Mesenchymal stem cell (in vitro differentiated cells and primary cell): ENCODE results near the gene PYGO1.

Experiments used
- DNase-seq: peaks from one replicate; pipeline ENCODE4 v3.0.0-alpha.2; 2013
- H2AFZ ChIP-seq: one replicate; pipeline ENCODE4 v1.6.1; 2013; ENCODE audit warnings: low read depth, mild to moderate bottlenecking, control low read depth, inconsistent platforms, low read length, moderate library complexity
- H2AK5ac ChIP-seq: 2 replicates; pipeline ENCODE4 v1.6.1; 2013; ENCODE audit warnings: low read length, moderate library complexity, mild to moderate bottlenecking, inconsistent platforms; ENCODE audit not compliant: severe bottlenecking
- H2BK120ac ChIP-seq: one replicate; pipeline ENCODE4 v1.6.1; 2013; ENCODE audit warnings: low read depth, mild to moderate bottlenecking, inconsistent platforms, low read length, moderate library complexity
- H2BK12ac ChIP-seq, 2 experiments: one replicate each; pipeline ENCODE4 v1.6.1; 2013; ENCODE audit warnings: inconsistent platforms in 2 of 2, low read length in 2 of 2, mild to moderate bottlenecking in 2 of 2, moderate library complexity in 2 of 2, control low read depth in 1 of 2
- H2BK15ac ChIP-seq: one replicate; pipeline ENCODE4 v1.6.1; 2013; ENCODE audit warnings: mild to moderate bottlenecking, low read depth, inconsistent platforms; ENCODE audit not compliant: poor library complexity, severe bottlenecking
- H2BK5ac ChIP-seq: 2 replicates; pipeline ENCODE4 v1.6.1; 2013; ENCODE audit warnings: low read depth, mild to moderate bottlenecking, low read length, control low read depth, inconsistent platforms; ENCODE audit not compliant: poor library complexity, severe bottlenecking
- H3K14ac ChIP-seq, 2 experiments: one replicate each; pipeline ENCODE4 v1.6.1; 2013; ENCODE audit warnings: inconsistent platforms in 2 of 2, low read length in 2 of 2, control low read depth in 1 of 2, mild to moderate bottlenecking in 1 of 2, moderate library complexity in 1 of 2
- H3K18ac ChIP-seq, 2 experiments: one replicate each; pipeline ENCODE4 v1.6.1; 2013; ENCODE audit warnings: inconsistent platforms in 2 of 2, low read length in 2 of 2, control low read depth in 1 of 2, low read depth in 1 of 2, mild to moderate bottlenecking in 1 of 2
- H3K23ac ChIP-seq, 2 experiments: one replicate each; pipeline ENCODE4 v1.6.1; 2013; ENCODE audit warnings: inconsistent platforms in 2 of 2, low read length in 2 of 2, mild to moderate bottlenecking in 2 of 2, moderate library complexity in 2 of 2, control low read depth in 1 of 2
- H3K27ac ChIP-seq: 2 replicates; pipeline ENCODE4 v1.5.1; 2013; ENCODE audit warnings: mild to moderate bottlenecking, moderate library complexity, low read length, control low read depth, inconsistent platforms; ENCODE audit not compliant: poor library complexity, severe bottlenecking
- H3K27me3 ChIP-seq, 2 experiments: 2 replicates each; pipeline versions ENCODE4 v1.6.1 to v1.7.0; 2013; ENCODE audit warnings: low read length in 2 of 2, mild to moderate bottlenecking in 2 of 2, moderate library complexity in 2 of 2, control low read depth in 1 of 2, inconsistent platforms in 1 of 2; ENCODE audit not compliant: control insufficient read depth in 1 of 2, insufficient read depth in 1 of 2
- H3K36me3 ChIP-seq, 2 experiments: 2 replicates each; pipeline versions ENCODE4 v1.6.1 to v1.7.0; 2013; ENCODE audit warnings: low read length in 2 of 2, control low read depth in 1 of 2, inconsistent platforms in 1 of 2, low read depth in 1 of 2, mild to moderate bottlenecking in 1 of 2; ENCODE audit not compliant: insufficient read depth in 2 of 2, control insufficient read depth in 1 of 2
- H3K4ac ChIP-seq, 2 experiments: one replicate each; pipeline ENCODE4 v1.6.1; 2013; ENCODE audit warnings: inconsistent platforms in 2 of 2, low read length in 2 of 2, mild to moderate bottlenecking in 2 of 2, moderate library complexity in 2 of 2, control low read depth in 1 of 2, low read depth in 1 of 2
- H3K4me1 ChIP-seq: 2 replicates; pipeline ENCODE4 v1.6.1; 2013; ENCODE audit warnings: low read depth, low read length, control low read depth; ENCODE audit not compliant: control insufficient read depth, insufficient read depth
- H3K4me2 ChIP-seq: 2 replicates; pipeline ENCODE4 v1.6.1; 2013; ENCODE audit warnings: low read length, mild to moderate bottlenecking, inconsistent platforms; ENCODE audit not compliant: poor library complexity, severe bottlenecking
- H3K4me3 ChIP-seq, 2 experiments: 2 replicates each; pipeline versions ENCODE4 v1.5.1 to v1.7.0; 2013; ENCODE audit warnings: low read length in 2 of 2, mild to moderate bottlenecking in 2 of 2, control low read depth in 1 of 2, low read depth in 1 of 2; ENCODE audit not compliant: insufficient read depth in 1 of 2
- H3K79me1 ChIP-seq: replicated peaks from 2 replicates; pipeline ENCODE4 v1.6.1; 2013; ENCODE audit warnings: mild to moderate bottlenecking, control low read depth, low read length, inconsistent platforms; ENCODE audit not compliant: poor library complexity, severe bottlenecking
- H3K9ac ChIP-seq: 2 replicates; pipeline ENCODE4 v1.7.0; 2013; ENCODE audit warnings: mild to moderate bottlenecking, low read length, moderate library complexity
- H3K9me3 ChIP-seq: 2 replicates; pipeline ENCODE4 v1.7.0; 2013; ENCODE audit warnings: mild to moderate bottlenecking, low read length; ENCODE audit not compliant: control insufficient read depth
- H4K8ac ChIP-seq: one replicate; pipeline ENCODE4 v1.6.1; 2013; ENCODE audit warnings: inconsistent platforms, mild to moderate bottlenecking, low read length, moderate library complexity
- H4K91ac ChIP-seq: one replicate; pipeline ENCODE4 v1.6.1; 2013; ENCODE audit warnings: mild to moderate bottlenecking, low read length, inconsistent platforms
- WGBS: methylation state at CpG from one replicate; pipeline ENCODE4 v1.1.7; 2013; ENCODE audit warnings: mixed read lengths; 5-methylcytosine and 5-hydroxymethylcytosine counted together

The PYGO1 gene

DNA sequence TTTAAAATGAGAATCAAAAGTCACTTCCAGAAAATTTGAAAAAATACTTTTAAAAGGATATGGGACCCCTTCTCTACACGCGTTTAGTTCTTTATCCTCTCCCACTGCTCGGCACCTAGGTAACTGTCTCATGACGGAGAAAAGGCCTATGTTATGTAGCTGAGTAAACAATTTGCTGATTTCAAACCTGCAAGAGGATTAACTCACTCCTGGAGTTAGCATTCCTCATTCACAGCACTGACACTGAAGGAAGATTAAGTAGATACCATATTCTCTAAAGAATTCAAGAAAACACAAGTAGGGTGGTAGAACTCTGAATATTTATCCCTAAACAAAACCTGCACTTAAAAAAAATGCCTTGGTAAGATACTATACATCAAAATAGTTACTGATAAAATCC is 30.2 kb upstream of the PYGO1 start:
- Histone ChIP-seq H2BK5ac (no peak overlapping the region), H3K79me1 (no peaks in the 10 kb centered on the region), H3K4ac (no peak overlapping the region), H2BK120ac (no peak overlapping the region), H3K27me3 (no peaks in the 10 kb centered on the region), H3K18ac (no peak overlapping the region), H4K91ac (no peak overlapping the region), H2BK15ac (no peak overlapping the region), H3K4me1 (no peaks in the 10 kb centered on the region), H4K8ac (no peak overlapping the region), H3K36me3 (no peaks in the 10 kb centered on the region), H3K27ac (no peak overlapping the region), H3K23ac (no peak overlapping the region), H2AFZ (no peak overlapping the region), H3K9ac (no peak overlapping the region), H2BK12ac (no peak overlapping the region), H3K9me3 (no peaks in the 10 kb centered on the region), H3K4me2 (no peak overlapping the region), H3K14ac (no peak overlapping the region), H3K4me3 (no peak overlapping the region), H2AK5ac (no peak overlapping the region)
- WGBS, result 100% methylated on average over 1 of the region's 4 CpGs
- DNase-seq, result no peak

- no peaks in the 10 kb centered on the region for H3K27me3 ChIP-seq
- no peak overlapping the region for H3K9ac ChIP-seq
- H3K9me3 ChIP-seq, result no peaks in the 10 kb centered on the region
- no peak overlapping the region for H2BK5ac ChIP-seq
- no peaks in the 10 kb centered on the region for H3K79me1 ChIP-seq
- H2AK5ac ChIP-seq, result no peak overlapping the region
- no peak for DNase-seq
- H3K14ac ChIP-seq, result no peak overlapping the region
- no peaks in the 10 kb centered on the region for H3K4me1 ChIP-seq
- H3K4me2 ChIP-seq, result no peak overlapping the region
- no peak overlapping the region for H3K23ac ChIP-seq
- no peak overlapping the region for H2AFZ ChIP-seq
- H3K36me3 ChIP-seq, result no peaks in the 10 kb centered on the region
- H2BK120ac ChIP-seq, result no peak overlapping the region
- no peak overlapping the region for H3K4ac ChIP-seq
- H2BK12ac ChIP-seq, result no peak overlapping the region
- H3K27ac ChIP-seq, result no peak overlapping the region
- no peak overlapping the region for H2BK15ac ChIP-seq
- no peak overlapping the region for H4K8ac ChIP-seq
- no peak overlapping the region for H3K4me3 ChIP-seq
- 92% methylated on average over 1 of the region's 1 CpG for WGBS
- H4K91ac ChIP-seq, result no peak overlapping the region
- no peak overlapping the region for H3K18ac ChIP-seq
Measured at GRCh38 chr15:55615445-55615844, 27.3 kb upstream of the PYGO1 start.

DNA sequence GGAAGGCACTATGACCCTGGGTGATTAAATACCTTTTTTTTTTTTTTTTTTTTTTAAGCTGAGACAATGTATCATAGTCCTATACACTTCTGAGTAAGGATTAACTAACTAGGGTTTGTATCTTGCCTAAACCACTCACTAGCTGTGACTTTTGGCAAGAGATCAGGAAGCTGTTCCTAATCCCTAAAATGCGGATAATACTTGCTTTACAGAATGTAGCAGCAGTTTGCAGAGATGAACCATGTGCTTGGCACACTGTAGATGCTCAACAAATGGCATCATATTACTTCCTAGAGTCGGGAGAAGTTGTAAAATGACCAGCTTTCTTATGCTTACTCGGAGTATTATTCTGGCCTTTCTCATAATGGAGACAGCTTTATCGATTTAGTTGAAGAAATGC is 25.6 kb upstream of the PYGO1 start:
- H3K9me3 ChIP-seq, result no peaks in the 10 kb centered on the region
- no peaks in the 10 kb centered on the region for H3K4me1 ChIP-seq
- no peak overlapping the region for H4K8ac ChIP-seq
- no peak overlapping the region for H4K91ac ChIP-seq
- no peak overlapping the region for H3K14ac ChIP-seq
- H2BK120ac ChIP-seq, result no peak overlapping the region
- H3K4me3 ChIP-seq, result no peak overlapping the region
- no peak for DNase-seq
- no peak overlapping the region for H2BK15ac ChIP-seq
- no peak overlapping the region for H2AFZ ChIP-seq
- no peak overlapping the region for H2BK12ac ChIP-seq
- no peak overlapping the region for H3K4me2 ChIP-seq
- H3K23ac ChIP-seq, result no peak overlapping the region
- no peaks in the 10 kb centered on the region for H3K27me3 ChIP-seq
- no peaks in the 10 kb centered on the region for H3K36me3 ChIP-seq
- H3K4ac ChIP-seq, result no peak overlapping the region
- no peak overlapping the region for H2BK5ac ChIP-seq
- no peaks in the 10 kb centered on the region for H3K79me1 ChIP-seq
- no peak overlapping the region for H3K18ac ChIP-seq
- H2AK5ac ChIP-seq, result no peak overlapping the region
- H3K27ac ChIP-seq, result no peak overlapping the region
- H3K9ac ChIP-seq, result no peak overlapping the region
- 98% methylated on average over 4 of the region's 4 CpGs for WGBS

GRCh38 chr15:55606214-55606613 is 18.1 kb upstream of the PYGO1 start:
- Histone ChIP-seq H3K27ac (no peak overlapping the region), H4K8ac (no peak overlapping the region), H2AK5ac (no peak overlapping the region), H3K4me2 (no peak overlapping the region), H4K91ac (no peak overlapping the region), H3K36me3 (no peaks in the 10 kb centered on the region), H3K9me3 (peaks cover 7% of the 10 kb centered on the region), H2BK120ac (no peak overlapping the region), H2BK12ac (no peak overlapping the region), H2BK15ac (no peak overlapping the region), H3K18ac (no peak overlapping the region), H3K23ac (no peak overlapping the region), H3K27me3 (no peaks in the 10 kb centered on the region), H3K4me3 (no peak overlapping the region), H2AFZ (no peak overlapping the region), H3K9ac (no peak overlapping the region), H3K4ac (no peak overlapping the region), H2BK5ac (no peak overlapping the region), H3K4me1 (no peaks in the 10 kb centered on the region), H3K14ac (no peak overlapping the region), H3K79me1 (no peaks in the 10 kb centered on the region)
- WGBS, result 98% methylated on average over 4 of the region's 5 CpGs
- DNase-seq, result no peak
